Mucosa of stomach (tissue), 1 donor: ENCODE measurements around the gene ZNF862.

Experiments
- H3K27me3 ChIP-seq: one replicate; pipeline ENCODE4 v1.7.0; 2013; ENCODE audit warnings: mild to moderate bottlenecking, low read length; ENCODE audit not compliant: control insufficient read depth, insufficient read depth
- H3K36me3 ChIP-seq: one replicate; pipeline ENCODE4 v1.7.0; 2013; ENCODE audit warnings: low read length; ENCODE audit not compliant: control insufficient read depth, insufficient read depth
- H3K4me1 ChIP-seq: one replicate; pipeline ENCODE4 v1.7.0; 2013; ENCODE audit warnings: mild to moderate bottlenecking, low read length; ENCODE audit not compliant: control insufficient read depth, insufficient read depth
- H3K4me3 ChIP-seq: one replicate; pipeline ENCODE4 v1.7.0; 2013; ENCODE audit warnings: low read length
- H3K9ac ChIP-seq: one replicate; pipeline ENCODE4 v1.7.0; 2013; ENCODE audit warnings: mild to moderate bottlenecking, low read length, moderate library complexity
- H3K9me3 ChIP-seq: one replicate; pipeline ENCODE4 v1.7.0; 2013; ENCODE audit warnings: mild to moderate bottlenecking, low read length, moderate library complexity; ENCODE audit not compliant: control insufficient read depth
- donor health status: Pancreatic carcinoma.

The ZNF862 gene

GRCh38 chr7:149838224-149838991, at the start of gene ZNF862:
Gene ZNF862, plus strand, starts transcription at chr7:149838375. Its CDS starts 237 bp downstream, at chr7:149838612.
- H3K9me3 ChIP-seq: no peaks in the 10 kb centered on the region
- peak within 1 kb of the TSS; percentile 76 for H3K9ac ChIP-seq
- H3K4me1 ChIP-seq: peaks cover 10% of the 10 kb centered on the region
- H3K36me3 ChIP-seq: no peaks in the 10 kb centered on the region
- no peaks in the 10 kb centered on the region for H3K27me3 ChIP-seq
- peak within 1 kb of the TSS; percentile 77 for H3K4me3 ChIP-seq

GRCh38 chr7:149789101-149789500, 49.1 kb upstream of the ZNF862 start:
- no peaks in the 10 kb centered on the region for H3K36me3 ChIP-seq
- no peak overlapping the region for H3K4me3 ChIP-seq
- H3K9ac ChIP-seq: no peak overlapping the region
- H3K9me3 ChIP-seq: no peaks in the 10 kb centered on the region
- peaks cover 40% of the 10 kb centered on the region for H3K27me3 ChIP-seq
- H3K4me1 ChIP-seq: peaks cover 10% of the 10 kb centered on the region

- Histone ChIP-seq H3K9ac (no peak overlapping the region), H3K36me3 (no peaks in the 10 kb centered on the region), H3K9me3 (no peaks in the 10 kb centered on the region), H3K4me1 (peaks cover 10% of the 10 kb centered on the region), H3K4me3 (no peak overlapping the region), H3K27me3 (peaks cover 40% of the 10 kb centered on the region)
Measured at GRCh38 chr7:149790146-149790548, 48.0 kb upstream of the ZNF862 start.

GRCh38 chr7:149790754-149791360, 47.3 kb upstream of the ZNF862 start:
- Histone ChIP-seq H3K4me3 (no peak overlapping the region), H3K36me3 (no peaks in the 10 kb centered on the region), H3K9me3 (no peaks in the 10 kb centered on the region), H3K27me3 (peaks cover 40% of the 10 kb centered on the region), H3K4me1 (peaks cover 10% of the 10 kb centered on the region), H3K9ac (no peak overlapping the region)

GRCh38 chr7:149791411-149792219, 46.6 kb upstream of the ZNF862 start:
- Histone ChIP-seq H3K27me3 (peaks cover 40% of the 10 kb centered on the region), H3K4me1 (peaks cover 10% of the 10 kb centered on the region), H3K9ac (no peak overlapping the region), H3K36me3 (no peaks in the 10 kb centered on the region), H3K4me3 (no peak overlapping the region), H3K9me3 (no peaks in the 10 kb centered on the region)

GRCh38 chr7:149792220-149792595, 46.0 kb upstream of the ZNF862 start:
- H3K9ac ChIP-seq: no peak overlapping the region
- H3K4me1 ChIP-seq: peaks cover 10% of the 10 kb centered on the region
- no peak overlapping the region for H3K4me3 ChIP-seq
- H3K27me3 ChIP-seq: peaks cover 39% of the 10 kb centered on the region
- H3K36me3 ChIP-seq: no peaks in the 10 kb centered on the region
- no peaks in the 10 kb centered on the region for H3K9me3 ChIP-seq

- Histone ChIP-seq H3K36me3 (no peaks in the 10 kb centered on the region), H3K4me1 (no peaks in the 10 kb centered on the region), H3K9me3 (no peaks in the 10 kb centered on the region), H3K9ac (no peak overlapping the region), H3K27me3 (peaks cover 30% of the 10 kb centered on the region), H3K4me3 (no peak overlapping the region)
Measured at GRCh38 chr7:149793261-149793660, 44.9 kb upstream of the ZNF862 start.

GRCh38 chr7:149794661-149795060, 43.5 kb upstream of the ZNF862 start:
- H3K36me3 ChIP-seq: no peaks in the 10 kb centered on the region
- no peak overlapping the region for H3K9ac ChIP-seq
- H3K27me3 ChIP-seq: peaks cover 20% of the 10 kb centered on the region
- H3K4me3 ChIP-seq: no peak overlapping the region
- no peaks in the 10 kb centered on the region for H3K4me1 ChIP-seq
- no peaks in the 10 kb centered on the region for H3K9me3 ChIP-seq

GRCh38 chr7:149795126-149795525, 43.0 kb upstream of the ZNF862 start:
- H3K4me1 ChIP-seq: no peaks in the 10 kb centered on the region
- H3K36me3 ChIP-seq: no peaks in the 10 kb centered on the region
- H3K9ac ChIP-seq: no peak overlapping the region
- no peaks in the 10 kb centered on the region for H3K9me3 ChIP-seq
- H3K27me3 ChIP-seq: peaks cover 16% of the 10 kb centered on the region
- H3K4me3 ChIP-seq: no peak overlapping the region

GRCh38 chr7:149796287-149796860, 41.8 kb upstream of the ZNF862 start:
- no peak overlapping the region for H3K4me3 ChIP-seq
- H3K36me3 ChIP-seq: no peaks in the 10 kb centered on the region
- no peaks in the 10 kb centered on the region for H3K9me3 ChIP-seq
- no peaks in the 10 kb centered on the region for H3K4me1 ChIP-seq
- no peak overlapping the region for H3K9ac ChIP-seq
- H3K27me3 ChIP-seq: peaks cover 3% of the 10 kb centered on the region

GRCh38 chr7:149797771-149798170, 40.4 kb upstream of the ZNF862 start:
- no peaks in the 10 kb centered on the region for H3K27me3 ChIP-seq
- no peak overlapping the region for H3K9ac ChIP-seq
- no peaks in the 10 kb centered on the region for H3K4me1 ChIP-seq

More at GRCh38 chr7:149797771-149798170, 40.4 kb upstream of the ZNF862 start:
- no peaks in the 10 kb centered on the region for H3K9me3 ChIP-seq
- no peak overlapping the region for H3K4me3 ChIP-seq
- no peaks in the 10 kb centered on the region for H3K36me3 ChIP-seq
